ENCODE results near the gene CLSTN2. TPM values are rescaled to one million over a fixed set of nuclear protein-coding genes. Genes with fewer than 3 reads are reported as not detected.

The CLSTN2 gene
- total RNA-seq, 2 experiments from 2014 or later: 0.08 TPM; not detected in 1

DNA sequence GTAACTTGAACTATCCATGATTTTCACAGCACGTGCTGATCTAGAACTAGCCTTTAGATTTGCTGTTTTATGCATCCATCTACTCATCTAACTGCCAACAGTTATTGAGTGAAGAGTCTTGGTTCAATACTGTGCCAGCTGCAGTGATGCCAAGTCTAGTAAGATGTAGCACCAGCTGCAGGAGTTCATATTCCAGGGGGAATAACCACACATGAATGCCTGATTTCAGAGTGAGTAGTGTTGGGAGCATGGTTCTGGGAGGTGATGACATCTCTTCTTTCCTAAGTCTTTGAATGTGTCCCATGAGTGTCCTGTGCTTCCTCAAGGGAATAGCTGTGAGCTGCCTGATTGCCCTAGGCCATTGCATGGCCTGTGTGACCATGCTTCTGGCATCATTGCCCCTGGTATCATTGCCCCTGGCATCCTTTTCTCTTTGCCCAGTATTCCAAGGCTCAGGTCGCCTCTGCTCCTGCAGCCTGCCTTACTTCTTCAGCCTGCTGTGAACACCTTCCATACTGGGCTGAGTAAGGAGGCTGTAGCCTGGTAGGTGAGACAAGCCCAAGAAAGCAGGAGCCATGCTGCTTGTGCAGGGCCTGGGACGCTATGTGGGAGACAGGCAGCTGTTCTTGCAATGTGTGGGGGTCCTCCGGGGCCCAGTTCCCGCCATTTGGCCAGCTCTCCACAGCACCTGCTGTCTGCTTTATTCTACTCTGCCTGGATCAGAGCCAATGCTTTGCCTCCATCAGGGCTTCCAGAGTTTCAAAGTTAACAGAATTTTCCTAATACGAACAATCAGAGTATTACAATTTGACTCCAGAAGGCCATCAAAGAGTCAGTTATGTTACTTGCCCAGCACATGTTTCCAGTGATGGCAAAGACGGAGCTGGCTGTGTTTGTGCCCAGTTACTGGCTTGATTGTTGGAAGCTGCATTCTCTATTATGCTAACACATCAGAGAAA lies 73.2 kb downstream of the CLSTN2 start:
- H3K4me1 Mint-ChIP-seq: no peaks in the 10 kb centered on the region
- H3K27me3 Mint-ChIP-seq: peaks cover 15% of the 10 kb centered on the region
- no peak overlapping the region for H3K27ac Mint-ChIP-seq
- no peak for DNase-seq
- no peak overlapping the region for H3K4me3 Mint-ChIP-seq
- no peaks in the 10 kb centered on the region for H3K36me3 Mint-ChIP-seq
- H3K9me3 Mint-ChIP-seq: no peaks in the 10 kb centered on the region

DNA sequence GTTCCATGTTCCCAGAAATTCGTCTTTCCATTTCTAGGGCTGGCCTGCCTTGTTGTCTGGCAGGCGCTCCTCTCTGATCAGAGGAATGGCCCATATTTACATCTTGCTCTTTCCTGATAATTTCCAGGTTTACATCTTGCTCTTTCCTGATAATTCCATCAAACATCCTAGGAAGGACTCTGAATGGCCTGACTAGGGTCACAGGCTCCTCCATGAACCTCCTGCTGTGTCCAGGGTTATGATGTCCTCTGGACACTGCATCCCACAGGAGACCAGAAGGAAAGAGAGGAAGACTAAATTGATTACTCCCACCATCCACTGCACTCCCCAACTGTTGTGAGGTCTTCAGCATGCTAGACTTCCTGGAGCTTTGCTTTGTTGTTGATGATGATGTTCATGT lies 75.4 kb downstream of the CLSTN2 start:
- Mint-ChIP-seq H3K4me1 (no peaks in the 10 kb centered on the region), H3K27ac (no peak overlapping the region), H3K4me3 (no peak overlapping the region), H3K9me3 (no peaks in the 10 kb centered on the region), H3K27me3 (peaks cover 4% of the 10 kb centered on the region), H3K36me3 (no peaks in the 10 kb centered on the region)
- no peak for DNase-seq

DNA sequence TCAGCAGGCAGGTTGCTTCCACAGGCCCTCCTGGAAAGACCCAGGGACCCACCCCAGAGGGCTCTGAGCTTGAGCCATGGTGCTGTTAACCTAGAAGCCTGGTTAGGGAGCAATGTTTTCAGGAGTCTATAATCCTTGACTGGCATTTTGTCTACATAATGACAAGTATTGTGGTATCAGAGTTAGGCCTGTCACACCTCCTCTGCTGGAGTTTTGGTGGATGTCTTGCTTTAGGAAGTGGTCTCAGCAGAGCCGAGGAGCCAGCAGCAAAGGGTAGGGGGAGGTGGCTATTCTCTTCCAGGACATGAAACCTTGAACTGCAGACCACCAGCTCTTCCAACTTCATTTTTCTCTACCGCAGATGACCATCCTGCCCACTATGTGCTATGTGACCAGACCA lies 76.1 kb downstream of the CLSTN2 start:
- H3K27ac Mint-ChIP-seq: no peak overlapping the region

DNA sequence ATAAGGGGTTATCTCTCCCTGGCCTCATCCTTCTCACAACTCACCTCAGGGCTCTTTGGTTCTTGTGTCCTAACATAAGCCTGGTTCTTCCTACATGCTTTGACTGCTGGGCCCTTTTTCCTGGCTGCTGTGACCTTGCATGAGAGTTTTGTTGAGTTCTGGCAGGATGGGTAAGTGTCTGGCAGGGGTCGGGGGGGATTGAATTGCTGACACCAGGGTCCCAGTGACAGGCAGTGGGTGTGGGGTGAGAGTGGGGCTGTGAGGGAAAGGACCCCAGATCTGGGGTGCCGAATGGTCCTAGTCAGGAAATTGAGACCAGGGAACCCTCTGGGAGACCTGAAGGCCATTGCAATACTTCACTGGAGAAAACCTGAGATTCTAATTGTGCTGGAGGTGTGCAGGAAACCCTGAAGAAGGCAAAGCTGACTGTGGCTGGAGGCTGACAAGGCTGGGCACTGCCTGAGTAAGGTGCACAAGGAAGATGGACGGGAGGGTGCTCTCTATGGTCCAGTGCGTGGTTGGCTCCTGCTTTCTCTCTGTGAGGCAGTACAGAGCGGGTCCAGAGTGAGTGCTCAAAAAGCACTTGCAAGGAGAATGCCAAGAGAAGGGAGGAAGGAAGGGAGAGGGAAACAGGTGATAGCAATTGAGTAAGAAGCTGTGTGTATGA lies 76.8 kb downstream of the CLSTN2 start:
- no peak overlapping the region for H3K27ac Mint-ChIP-seq
- H3K36me3 Mint-ChIP-seq: no peaks in the 10 kb centered on the region
- H3K4me3 Mint-ChIP-seq: no peak overlapping the region
- no peaks in the 10 kb centered on the region for H3K4me1 Mint-ChIP-seq
- no peaks in the 10 kb centered on the region for H3K27me3 Mint-ChIP-seq
- no peak for DNase-seq
- H3K9me3 Mint-ChIP-seq: no peaks in the 10 kb centered on the region

More for the DNA sequence above, 76.1 kb downstream of the CLSTN2 start:
- Mint-ChIP-seq H3K4me1 (no peaks in the 10 kb centered on the region), H3K36me3 (no peaks in the 10 kb centered on the region), H3K9me3 (no peaks in the 10 kb centered on the region), H3K4me3 (no peak overlapping the region), H3K27me3 (peaks cover 4% of the 10 kb centered on the region)
- no peak for DNase-seq

DNA sequence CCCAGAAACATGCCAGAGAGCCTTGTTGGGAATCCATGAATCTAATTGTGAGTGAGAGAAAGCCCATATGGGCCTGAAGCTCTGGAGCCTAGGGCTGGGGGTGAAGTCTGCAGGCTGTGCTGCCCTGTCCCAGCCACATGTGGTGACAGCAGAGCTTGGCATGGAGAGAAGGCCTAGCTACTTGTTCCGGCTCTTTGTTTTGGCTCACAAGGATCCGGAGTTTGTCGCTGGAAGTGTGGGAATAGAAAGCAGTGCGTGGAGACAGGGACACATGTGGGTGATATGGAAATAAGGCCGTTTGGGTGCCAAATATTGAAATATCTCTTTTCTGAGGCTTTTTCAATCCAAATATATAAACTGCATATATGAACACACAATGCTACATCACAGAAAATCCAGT lies 78.2 kb downstream of the CLSTN2 start:
- no peaks in the 10 kb centered on the region for H3K36me3 Mint-ChIP-seq
- no peaks in the 10 kb centered on the region for H3K4me1 Mint-ChIP-seq

DNA sequence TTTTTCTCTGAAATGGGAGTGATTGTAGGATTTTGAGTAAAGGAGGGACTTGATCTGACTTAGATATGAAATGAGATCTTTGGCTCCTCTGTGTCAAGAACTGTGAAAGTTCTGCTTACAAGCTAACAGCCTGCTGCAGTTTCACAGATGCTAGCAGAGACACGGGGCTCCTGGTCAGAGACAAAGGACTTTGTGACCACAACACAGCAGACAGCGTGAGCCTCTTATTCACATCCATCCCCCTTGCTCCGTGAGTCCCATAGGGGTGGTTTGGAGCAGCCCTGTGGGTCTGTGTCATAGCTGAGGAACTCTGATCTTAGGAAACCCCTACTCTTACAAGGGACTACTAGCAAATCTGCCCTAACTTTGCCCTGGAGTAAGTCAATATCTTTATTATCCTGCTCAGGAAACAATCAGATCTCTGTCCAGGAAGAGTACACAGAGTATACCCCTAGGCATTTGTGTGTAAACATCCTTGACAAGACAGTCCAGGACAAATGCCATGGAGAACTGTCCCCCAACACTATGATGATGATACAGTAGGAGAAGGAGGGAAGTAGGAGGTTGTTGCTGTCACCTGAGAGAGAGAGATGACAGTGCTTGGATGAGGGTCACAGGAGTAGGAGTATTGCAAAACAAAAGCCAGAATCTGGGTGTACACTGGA lies 80.0 kb downstream of the CLSTN2 start:
- H3K36me3 Mint-ChIP-seq: no peaks in the 10 kb centered on the region
- no peaks in the 10 kb centered on the region for H3K4me1 Mint-ChIP-seq
- no peaks in the 10 kb centered on the region for H3K27me3 Mint-ChIP-seq

More for the DNA sequence above, 78.2 kb downstream of the CLSTN2 start:
- DNase-seq: no peak
- no peak overlapping the region for H3K27ac Mint-ChIP-seq
- no peak overlapping the region for H3K4me3 Mint-ChIP-seq
- no peaks in the 10 kb centered on the region for H3K27me3 Mint-ChIP-seq
- H3K9me3 Mint-ChIP-seq: no peaks in the 10 kb centered on the region

DNA sequence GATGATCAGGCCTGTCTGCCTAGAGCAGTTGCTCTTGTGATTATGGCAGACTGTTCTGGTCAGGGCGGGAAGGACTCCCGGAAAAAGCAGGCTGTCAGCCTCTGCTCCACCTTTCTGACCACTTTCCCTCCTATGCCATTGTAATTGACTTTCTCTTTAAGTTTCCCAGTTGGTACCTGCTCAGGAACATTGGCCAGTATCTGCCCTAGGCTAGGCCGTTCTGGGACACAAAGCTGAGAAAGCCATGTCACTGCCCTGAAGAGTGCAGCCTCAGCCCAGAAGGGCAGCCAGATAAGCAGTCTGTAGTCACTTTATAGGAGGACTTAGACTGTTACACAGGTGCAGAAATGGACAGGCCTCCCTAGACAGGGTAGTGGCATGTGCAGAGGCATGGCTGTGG lies 80.8 kb downstream of the CLSTN2 start:
- no peak for DNase-seq

More for the DNA sequence above, 80.0 kb downstream of the CLSTN2 start:
- DNase-seq: no peak
- no peak overlapping the region for H3K4me3 Mint-ChIP-seq
- H3K9me3 Mint-ChIP-seq: no peaks in the 10 kb centered on the region
- H3K27ac Mint-ChIP-seq: no peak overlapping the region

DNA sequence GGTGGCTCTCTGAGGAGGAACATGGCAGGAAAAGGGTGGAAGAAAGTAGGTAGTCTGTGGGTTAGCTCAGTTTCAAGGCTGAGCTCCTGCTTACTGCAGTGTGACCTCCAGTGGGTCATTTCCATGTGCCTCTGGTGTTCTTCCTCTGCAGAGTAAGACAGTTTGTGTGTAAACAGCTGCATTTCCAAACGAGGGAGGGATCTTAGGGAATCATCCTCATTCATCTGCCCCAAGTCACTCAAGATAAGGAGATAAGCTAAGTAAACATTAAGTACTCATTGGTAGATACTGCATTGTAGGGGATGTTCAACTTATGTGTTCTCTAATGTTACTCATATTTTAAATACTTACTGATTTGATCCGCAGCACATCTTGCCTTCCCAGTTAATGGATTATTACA lies 83.6 kb downstream of the CLSTN2 start:
- H3K4me1 Mint-ChIP-seq: no peaks in the 10 kb centered on the region
- H3K4me3 Mint-ChIP-seq: no peak overlapping the region
- H3K9me3 Mint-ChIP-seq: no peaks in the 10 kb centered on the region
- H3K27ac Mint-ChIP-seq: no peak overlapping the region
- no peaks in the 10 kb centered on the region for H3K27me3 Mint-ChIP-seq
- DNase-seq: no peak
- no peaks in the 10 kb centered on the region for H3K36me3 Mint-ChIP-seq

More for the DNA sequence above, 80.8 kb downstream of the CLSTN2 start:
- no peak overlapping the region for H3K27ac Mint-ChIP-seq
- no peaks in the 10 kb centered on the region for H3K36me3 Mint-ChIP-seq
- no peak overlapping the region for H3K4me3 Mint-ChIP-seq
- H3K27me3 Mint-ChIP-seq: no peaks in the 10 kb centered on the region
- H3K9me3 Mint-ChIP-seq: no peaks in the 10 kb centered on the region
- H3K4me1 Mint-ChIP-seq: no peaks in the 10 kb centered on the region

DNA sequence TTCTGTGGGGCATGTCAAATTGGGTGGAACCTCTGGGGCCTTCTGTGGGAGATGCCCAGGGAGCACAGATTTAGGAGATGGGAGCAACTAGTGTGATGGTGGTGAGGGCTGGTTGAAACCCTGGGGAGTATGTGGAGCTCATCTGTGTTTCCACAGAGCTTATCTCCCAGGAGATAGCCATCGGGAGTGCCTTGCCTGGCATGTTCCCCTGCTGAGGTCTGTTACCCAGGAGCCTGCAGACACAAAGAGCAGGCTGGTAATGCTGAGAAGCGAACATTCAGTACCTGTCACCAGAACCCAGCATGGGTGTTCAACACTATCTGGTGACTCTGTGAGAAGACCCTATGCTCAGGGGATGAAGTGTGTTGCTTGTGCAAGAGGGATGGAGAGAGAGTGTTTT lies 85.0 kb downstream of the CLSTN2 start:
- Mint-ChIP-seq H3K9me3 (no peaks in the 10 kb centered on the region), H3K4me3 (no peak overlapping the region), H3K4me1 (no peaks in the 10 kb centered on the region), H3K27me3 (no peaks in the 10 kb centered on the region), H3K36me3 (no peaks in the 10 kb centered on the region), H3K27ac (no peak overlapping the region)
- DNase-seq: no peak

DNA sequence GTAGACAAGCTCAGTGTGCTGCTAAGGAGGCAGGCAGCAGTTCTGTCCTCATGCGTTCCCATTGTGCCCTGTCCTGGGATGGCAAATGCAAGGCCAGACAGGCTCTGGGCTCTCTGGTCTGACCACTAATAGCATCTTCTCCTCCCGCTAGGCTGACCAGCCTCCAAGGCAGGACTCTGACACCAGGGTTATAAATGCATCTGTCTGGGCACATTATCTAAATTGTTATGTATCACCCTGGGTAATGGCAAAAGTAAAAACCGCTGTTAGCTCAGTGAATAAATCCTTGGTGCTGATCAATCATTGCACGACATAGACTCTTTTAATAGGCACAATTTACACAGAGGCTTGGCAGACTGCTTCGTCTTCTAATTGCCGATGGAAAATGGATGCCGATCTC lies 85.6 kb downstream of the CLSTN2 start:
- Mint-ChIP-seq H3K4me3 (no peak overlapping the region), H3K9me3 (no peaks in the 10 kb centered on the region), H3K4me1 (no peaks in the 10 kb centered on the region), H3K36me3 (no peaks in the 10 kb centered on the region), H3K27ac (no peak overlapping the region), H3K27me3 (no peaks in the 10 kb centered on the region)
- no peak for DNase-seq

DNA sequence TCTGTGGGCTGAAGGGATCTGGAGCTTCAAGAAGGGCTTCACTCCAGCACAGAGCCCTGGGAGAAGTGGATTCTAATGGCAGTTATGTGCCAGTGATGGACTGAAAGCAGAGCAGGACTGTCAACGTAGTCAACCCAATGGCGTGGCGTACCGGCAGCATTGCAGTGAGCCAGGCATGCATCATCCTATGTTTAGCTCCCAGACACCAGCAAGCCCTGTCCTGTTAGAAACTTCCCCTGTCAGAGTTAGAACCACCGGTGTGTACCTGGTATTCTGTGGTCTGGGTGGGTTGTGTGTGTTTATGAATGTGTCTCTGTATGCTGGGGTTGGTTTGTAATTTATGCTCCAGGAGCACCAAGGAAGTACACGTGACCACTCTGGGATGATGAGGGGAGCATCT lies 86.3 kb downstream of the CLSTN2 start:
- Mint-ChIP-seq H3K4me1 (no peaks in the 10 kb centered on the region), H3K4me3 (no peak overlapping the region), H3K27ac (no peak overlapping the region), H3K9me3 (no peaks in the 10 kb centered on the region), H3K36me3 (no peaks in the 10 kb centered on the region), H3K27me3 (no peaks in the 10 kb centered on the region)
- no peak for DNase-seq

DNA sequence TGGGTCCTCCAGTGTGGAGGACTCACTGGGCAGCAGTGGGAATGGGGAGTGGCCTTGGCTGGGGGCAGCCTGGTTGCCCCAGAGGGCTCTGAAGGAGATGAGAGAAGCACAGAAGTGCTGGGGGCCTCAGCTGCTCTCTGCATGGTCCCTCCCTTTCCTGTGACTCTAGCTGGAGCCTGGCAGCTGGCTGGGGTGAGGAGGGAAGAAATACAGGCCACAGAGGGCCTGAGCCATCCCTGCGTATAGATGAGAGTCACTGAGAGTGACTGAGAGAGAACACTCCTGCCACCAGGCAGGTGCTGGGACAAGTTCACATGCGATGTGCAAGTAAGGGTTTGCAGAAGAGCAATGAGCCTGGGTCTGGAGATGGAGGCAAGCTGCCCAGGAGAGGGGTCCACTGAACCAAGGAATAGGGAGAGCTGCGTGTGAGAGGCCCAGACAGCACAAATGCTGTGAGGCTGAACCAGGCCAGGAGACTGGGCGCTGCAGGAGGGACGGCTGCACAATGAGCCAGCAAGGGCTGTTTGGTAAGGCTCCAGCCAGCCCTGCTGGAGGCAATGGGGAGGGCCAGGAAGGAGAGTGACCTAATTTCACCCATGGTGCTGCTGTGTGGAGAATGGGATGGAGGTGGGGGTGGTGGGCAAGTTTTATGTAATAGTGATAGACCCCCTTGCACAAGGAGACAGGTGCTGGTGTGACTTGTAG lies 87.2 kb downstream of the CLSTN2 start:
- Mint-ChIP-seq H3K27ac (no peak overlapping the region), H3K4me3 (no peak overlapping the region)

DNA sequence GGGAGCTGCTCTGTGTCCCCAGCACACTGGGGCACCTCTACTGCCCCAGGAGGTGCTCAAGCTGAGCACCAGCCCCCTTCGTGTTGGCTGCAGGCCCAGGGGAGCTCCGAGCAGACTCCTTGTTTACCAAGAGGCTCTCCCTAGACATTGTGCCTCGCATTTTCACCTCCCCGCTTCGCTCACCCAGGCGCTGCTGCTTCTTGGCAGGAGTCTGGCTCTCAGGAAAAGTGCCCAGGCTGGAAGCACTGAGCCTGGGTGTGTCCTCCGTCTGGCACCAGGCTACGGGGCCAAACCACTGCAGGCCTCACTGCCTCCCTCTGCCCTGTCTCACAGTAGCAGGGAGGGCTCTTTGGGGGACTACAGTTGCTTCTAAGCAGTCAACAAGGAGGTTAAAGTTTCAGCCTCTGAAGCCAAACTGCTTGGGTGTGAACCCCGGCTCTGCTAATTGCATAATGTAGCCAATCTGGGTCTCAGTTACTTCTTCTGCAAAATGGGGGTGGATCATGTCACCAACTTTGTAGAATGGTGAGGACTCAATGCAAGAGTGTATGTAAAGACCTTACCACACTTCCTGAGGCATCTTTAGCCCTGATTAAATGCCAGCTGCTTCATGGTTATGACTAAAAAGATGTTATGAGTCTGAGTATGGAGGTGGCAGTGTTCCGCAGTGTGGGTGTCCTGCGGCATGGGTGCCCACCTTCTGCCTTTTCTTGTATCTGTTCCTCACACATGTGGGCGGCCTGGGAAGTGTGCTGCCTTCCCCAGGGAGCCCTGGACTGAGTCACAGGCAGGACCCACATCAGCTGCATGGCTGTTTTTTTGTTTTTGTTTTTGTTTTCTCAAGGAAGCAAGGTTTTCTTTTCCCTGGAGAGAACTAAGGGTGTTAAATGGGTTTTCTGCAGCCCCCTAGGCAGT lies 88.9 kb downstream of the CLSTN2 start:
- no peak for DNase-seq
- H3K9me3 Mint-ChIP-seq: no peaks in the 10 kb centered on the region
- no peaks in the 10 kb centered on the region for H3K36me3 Mint-ChIP-seq
- peaks cover 7% of the 10 kb centered on the region for H3K27me3 Mint-ChIP-seq
- no peaks in the 10 kb centered on the region for H3K4me1 Mint-ChIP-seq
- no peak overlapping the region for H3K4me3 Mint-ChIP-seq
- H3K27ac Mint-ChIP-seq: no peak overlapping the region

More for the DNA sequence above, 87.2 kb downstream of the CLSTN2 start:
- no peak for DNase-seq
- Mint-ChIP-seq H3K4me1 (no peaks in the 10 kb centered on the region), H3K27me3 (peaks cover 7% of the 10 kb centered on the region), H3K9me3 (no peaks in the 10 kb centered on the region), H3K36me3 (no peaks in the 10 kb centered on the region)

DNA sequence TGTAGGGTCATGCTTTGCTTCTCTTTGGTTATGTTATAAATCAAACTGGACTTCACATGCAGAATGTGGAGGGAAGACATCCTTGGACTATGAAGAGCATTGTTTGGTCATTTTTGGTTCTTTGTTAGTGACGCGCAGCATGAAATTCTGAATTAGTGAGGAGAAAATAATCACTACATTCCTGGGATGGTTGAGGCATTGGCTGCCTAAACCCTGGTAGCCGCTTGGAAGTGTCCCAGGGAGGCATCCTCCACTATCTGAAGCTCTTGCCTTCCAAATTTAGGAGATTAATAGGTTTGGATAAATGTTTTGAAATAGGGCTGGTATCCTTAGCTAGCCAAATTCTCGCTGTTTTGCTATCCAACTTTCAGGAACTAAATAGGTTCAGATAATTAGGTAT lies 96.2 kb downstream of the CLSTN2 start:
- Mint-ChIP-seq H3K36me3 (no peaks in the 10 kb centered on the region), H3K4me1 (no peaks in the 10 kb centered on the region), H3K27ac (no peak overlapping the region), H3K4me3 (no peak overlapping the region), H3K27me3 (peaks cover 7% of the 10 kb centered on the region), H3K9me3 (no peaks in the 10 kb centered on the region)
- no peak for DNase-seq

Data from activated naive CD8-positive, alpha-beta T cell treated with anti-CD3 and anti-CD28 coated beads for 36 hours (primary cell).